ENCODE measurements around the gene XPR1.

- no peak for TF ChIP-seq POLR2A (IDR thresholded peaks at IDR 0.05; ENCODE audit: low read depth, low read length)
- no peak for TF ChIP-seq POLR2AphosphoS5 (IDR thresholded peaks at IDR 0.05; ENCODE audit: low read depth, low read length)
- TF ChIP-seq TAF1 (IDR thresholded peaks at IDR 0.05; ENCODE audit: low read depth, low read length), result no peak
- TF ChIP-seq PAX5 (IDR thresholded peaks at IDR 0.05; ENCODE audit: insufficient read depth, low read length, severe bottlenecking), result no peak
Measured at GRCh38 chr1:180931529-180931928, 299.7 kb downstream of the XPR1 start.
